Astrocyte (in vitro differentiated cells and primary cell): ENCODE data around the gene SOS2.

Experiments
- CTCF ChIP-seq: IDR thresholded peaks from 2 replicates; pipeline ENCODE4 v1.5.1; 2011; ENCODE audit warnings: low read depth, mild to moderate bottlenecking, inconsistent platforms, low read length, moderate library complexity; ENCODE audit not compliant: insufficient read depth
- EZH2 ChIP-seq: IDR thresholded peaks from 2 replicates; pipeline ENCODE4 v1.6.1; 2012; ENCODE audit warnings: mild to moderate bottlenecking, low read length, inconsistent platforms; ENCODE audit not compliant: insufficient read depth

GRCh38 chr14:50095895-50096294 is 135.5 kb downstream of the SOS2 start:
- TF ChIP-seq CTCF: no peak
- no peak for TF ChIP-seq EZH2
